Tibial nerve (tissue), 3 donors: ENCODE results near the gene DOK7.

Experiments
- POLR2A ChIP-seq, 2 donors: fragments of 450-650 bp; IDR thresholded peaks; one replicate each; pipeline ENCODE4 v1.6.1; 2017; ENCODE audit warnings: antibody characterized with exemption in 2 of 2, mild to moderate bottlenecking in 2 of 2, moderate library complexity in 2 of 2
- TF ChIP-seq, protein P1 (sequence below), 5 experiments: fragments of 200-600 bp in 3 of 5; fragments of 450-650 bp in 2 of 5; sonication (generic) in 3 of 5; IDR thresholded peaks; one replicate each; pipeline ENCODE4 v1.5.1; 2016 to 2019; ENCODE audit warnings: antibody characterized with exemption in 5 of 5, mild to moderate bottlenecking in 3 of 5, moderate library complexity in 2 of 5

DNA sequence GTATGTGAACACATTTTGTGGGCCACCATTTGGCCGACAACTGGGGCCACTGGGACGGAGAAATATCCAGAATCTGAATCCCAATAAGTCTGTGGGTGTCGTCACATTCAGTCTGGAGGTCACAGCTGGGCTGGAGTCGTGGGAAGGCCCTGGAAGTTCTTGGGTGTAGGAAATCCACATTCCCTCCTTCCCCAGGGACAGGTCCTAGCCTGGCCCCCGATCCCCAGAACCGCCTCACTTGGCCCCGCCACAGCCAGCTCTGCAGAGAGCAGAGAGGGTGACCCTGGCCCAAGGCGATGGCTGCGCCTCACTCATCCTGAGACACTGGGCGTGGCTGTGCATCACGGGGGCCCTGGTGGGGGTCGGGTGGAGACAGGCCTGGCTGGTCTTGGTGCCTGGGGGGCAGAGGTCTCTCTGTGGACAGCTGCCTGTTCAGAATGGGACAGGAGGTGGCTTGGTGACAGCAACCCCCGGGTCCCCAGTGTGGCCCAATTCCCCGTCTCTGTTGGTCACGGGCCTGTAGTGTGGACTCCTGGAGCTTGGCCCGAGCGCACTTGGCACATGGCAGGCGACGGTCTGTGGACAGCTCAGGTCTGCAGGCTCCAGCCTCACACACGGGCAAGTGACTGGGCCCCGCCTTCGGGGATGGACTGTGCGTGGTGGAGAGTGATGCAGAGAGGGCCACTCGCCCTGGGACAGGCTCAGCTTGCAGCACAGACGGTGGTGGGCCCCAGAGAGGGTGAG lies 16.4 kb downstream of the DOK7 start:
- TF ChIP-seq, protein P1, sequence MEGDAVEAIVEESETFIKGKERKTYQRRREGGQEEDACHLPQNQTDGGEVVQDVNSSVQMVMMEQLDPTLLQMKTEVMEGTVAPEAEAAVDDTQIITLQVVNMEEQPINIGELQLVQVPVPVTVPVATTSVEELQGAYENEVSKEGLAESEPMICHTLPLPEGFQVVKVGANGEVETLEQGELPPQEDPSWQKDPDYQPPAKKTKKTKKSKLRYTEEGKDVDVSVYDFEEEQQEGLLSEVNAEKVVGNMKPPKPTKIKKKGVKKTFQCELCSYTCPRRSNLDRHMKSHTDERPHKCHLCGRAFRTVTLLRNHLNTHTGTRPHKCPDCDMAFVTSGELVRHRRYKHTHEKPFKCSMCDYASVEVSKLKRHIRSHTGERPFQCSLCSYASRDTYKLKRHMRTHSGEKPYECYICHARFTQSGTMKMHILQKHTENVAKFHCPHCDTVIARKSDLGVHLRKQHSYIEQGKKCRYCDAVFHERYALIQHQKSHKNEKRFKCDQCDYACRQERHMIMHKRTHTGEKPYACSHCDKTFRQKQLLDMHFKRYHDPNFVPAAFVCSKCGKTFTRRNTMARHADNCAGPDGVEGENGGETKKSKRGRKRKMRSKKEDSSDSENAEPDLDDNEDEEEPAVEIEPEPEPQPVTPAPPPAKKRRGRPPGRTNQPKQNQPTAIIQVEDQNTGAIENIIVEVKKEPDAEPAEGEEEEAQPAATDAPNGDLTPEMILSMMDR (IDR thresholded peaks at IDR 0.05) = no peak
- TF ChIP-seq POLR2A (IDR thresholded peaks at IDR 0.05) = no peak
